Activated T-helper 2 cell treated with anti-CD3 and anti-CD28 coated beads, Interferon-gamma antibody, Interleukin-2, Interleukin-4, amounts not matched to agents 10 μg/mL and 5 μg/mL and 100 μg/mL, durations not matched to agents 14 hours and 24 hours and 36 hours (primary cell): ENCODE results near the gene ALG8. TPM values are rescaled to one million over a fixed set of nuclear protein-coding genes. Genes with fewer than 3 reads are reported as not detected.
"Not testable (repeated sequence)": the region's sequence is repeated elsewhere in the genome, so short reads cannot be mapped to it uniquely, and the experiment has no call there.

Experiments used
- DNase-seq: peaks from one replicate; pipeline ENCODE4 v3.0.0; 2021; ENCODE audit warnings: low spot score
- H3K27ac Mint-ChIP-seq: one replicate; pipeline ENCODE4 v1.8.0; 2021; ENCODE audit warnings: mixed read lengths
- H3K27me3 Mint-ChIP-seq: one replicate; pipeline ENCODE4 v1.8.0; 2021; ENCODE audit warnings: low read depth, mixed read lengths
- H3K36me3 Mint-ChIP-seq: one replicate; pipeline ENCODE4 v1.8.0; 2021; ENCODE audit warnings: low read depth, mixed read lengths
- H3K4me1 Mint-ChIP-seq: one replicate; pipeline ENCODE4 v1.8.0; 2021; ENCODE audit warnings: low read depth, mixed read lengths
- H3K4me3 Mint-ChIP-seq: one replicate; pipeline ENCODE4 v1.8.0; 2021; ENCODE audit warnings: low read depth, mild to moderate bottlenecking, moderate library complexity, mixed read lengths
- H3K9me3 Mint-ChIP-seq: one replicate; pipeline ENCODE4 v1.8.0; 2021; ENCODE audit warnings: mixed read lengths
- intact Hi-C: fragments of 100-400 bp; cut with micrococcal nuclease; formaldehyde crosslinking; loops from one replicate; pipeline ENCODE4 v1.15.1; 2023
- total RNA-seq: library from RNA; stranded (reverse); gene quantifications from 2 replicates; pipeline ENCODE4 v1.2.3, GENCODE V29; 2022

The ALG8 gene
- 58.6 and 70.1 TPM in 2 replicates for total RNA-seq

DNA sequence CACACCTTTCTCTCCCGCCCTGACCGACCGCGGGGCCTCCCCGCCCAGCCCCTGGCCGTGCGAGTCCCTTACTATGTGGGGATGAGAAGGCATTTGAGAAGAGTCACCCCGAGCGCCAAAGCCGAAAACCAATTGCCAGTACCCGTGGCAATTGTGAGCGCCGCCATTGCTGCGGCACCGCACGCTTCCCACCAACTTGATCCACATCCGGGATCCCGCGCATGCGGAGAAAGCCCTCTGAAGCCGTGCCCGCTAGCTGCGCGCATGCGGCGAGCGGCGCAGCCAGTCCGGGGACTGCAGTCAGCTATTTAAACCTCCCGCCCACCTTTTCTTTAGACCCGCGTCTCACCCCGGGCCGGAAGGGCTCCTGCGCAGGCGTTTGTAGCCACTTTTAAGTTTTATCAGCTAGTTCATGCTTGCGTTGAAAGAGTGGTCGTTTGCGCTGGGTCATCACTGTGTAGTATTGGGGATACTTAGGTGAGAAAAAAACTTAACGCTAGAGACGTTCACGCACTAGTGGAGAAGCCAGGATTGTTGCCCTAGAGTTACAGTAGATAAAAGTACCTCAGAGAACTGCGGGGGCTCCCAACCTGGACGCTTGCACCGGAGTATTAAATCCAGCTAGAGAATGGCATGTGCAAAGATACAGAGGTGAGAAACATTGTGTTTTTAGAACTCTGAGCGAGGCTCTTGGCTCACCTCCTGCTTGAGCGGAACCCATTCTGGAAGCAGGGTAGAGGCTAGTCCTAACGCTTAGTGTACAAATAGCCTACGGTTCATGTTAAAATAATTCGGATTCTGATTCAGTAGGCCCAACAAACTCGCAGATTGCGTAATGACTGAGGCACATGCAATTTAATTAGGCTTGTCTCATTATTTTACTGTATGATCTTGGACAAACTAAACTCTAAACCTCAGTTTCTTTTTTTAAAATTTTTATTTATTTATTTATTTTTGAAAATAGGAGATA, at the start of gene ALG8:
Gene ALG8 (minus strand): TSS at position 205 of the 970 bp plus-strand sequence. CDS start 38 bp downstream, at position 167.
- H3K9me3 Mint-ChIP-seq, result no peaks in the 10 kb centered on the region

DNA sequence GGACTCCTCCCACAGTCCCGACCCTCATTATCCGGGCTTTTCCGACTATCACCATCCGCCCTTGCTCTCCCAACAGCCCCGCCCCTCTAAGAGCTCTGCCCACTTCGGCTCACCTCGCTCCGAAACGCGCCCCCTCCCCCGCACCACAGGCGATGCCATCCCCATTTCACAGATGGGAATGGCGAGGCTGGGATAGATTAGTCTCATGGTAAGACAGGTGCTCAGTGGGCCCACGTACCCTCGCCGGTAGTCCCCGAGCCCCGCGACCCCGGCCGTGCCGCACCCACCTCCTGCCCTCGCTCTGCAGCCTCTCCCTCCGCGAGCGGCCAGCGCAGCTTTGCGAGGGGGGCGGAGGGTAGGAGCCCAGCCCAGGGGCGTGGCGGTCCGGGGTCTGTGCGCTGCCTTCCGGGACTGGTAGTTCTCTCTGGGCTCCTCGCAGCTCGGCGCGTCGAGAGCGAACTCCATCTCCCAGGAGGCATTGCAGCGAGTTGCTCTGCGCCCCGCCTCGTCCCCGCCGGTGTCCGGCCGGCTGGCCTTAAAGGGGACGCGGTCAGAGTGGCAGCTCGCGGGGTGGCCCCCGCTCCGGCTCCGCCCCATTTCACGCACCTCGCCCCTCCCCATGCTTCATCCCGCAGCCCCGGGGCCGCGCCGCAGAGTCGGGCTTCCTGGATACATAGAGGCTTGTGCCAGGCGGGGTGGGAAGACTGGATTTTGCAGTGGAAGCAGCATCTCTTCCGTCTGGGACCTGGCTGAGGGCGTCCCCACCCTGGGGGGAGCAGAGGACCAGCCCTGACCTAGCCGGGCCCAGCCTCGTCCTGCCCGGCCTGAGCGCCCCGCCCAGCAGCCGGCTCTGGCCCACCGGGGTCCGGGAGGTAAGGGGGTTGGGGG, 49.1 kb upstream of the ALG8 start, which contains the start of the genes KCTD21 and USP35:
Gene KCTD21 (minus strand): TSS at position 341 of the 888 bp plus-strand sequence. CDS start 14,072 bp downstream, outside the sequence.
Gene USP35 (plus strand): TSS at position 634 of the 888 bp plus-strand sequence. CDS start 7,327 bp downstream, outside the sequence.
- peaks cover 25% of the 10 kb centered on the region for H3K36me3 Mint-ChIP-seq
- peak; percentile 93 for DNase-seq
- intact Hi-C loops, result loop anchor here (1.0 to 5.0 kb wide), 7 partner anchors 14 to 366 kb away; partner anchors contain the start of genes AAMDC, ALG8, GAB2 and INTS4

More for the DNA sequence above, at the start of gene ALG8:
- intact Hi-C loops, result loop anchor here (1.0 to 5.0 kb wide), 4 partner anchors 49 to 423 kb away; partner anchors contain the start of genes GAB2, KCTD21, NDUFC2 and USP35
- H3K27me3 Mint-ChIP-seq, result no peaks in the 10 kb centered on the region
- H3K4me1 Mint-ChIP-seq, result peaks cover 44% of the 10 kb centered on the region
- DNase-seq, result peak; percentile 97
- peak within 1 kb of the TSS; percentile 89 for H3K4me3 Mint-ChIP-seq
- peak within 1 kb of the TSS; percentile 83 for H3K27ac Mint-ChIP-seq
- H3K36me3 Mint-ChIP-seq, result peaks cover 67% of the 10 kb centered on the region

DNA sequence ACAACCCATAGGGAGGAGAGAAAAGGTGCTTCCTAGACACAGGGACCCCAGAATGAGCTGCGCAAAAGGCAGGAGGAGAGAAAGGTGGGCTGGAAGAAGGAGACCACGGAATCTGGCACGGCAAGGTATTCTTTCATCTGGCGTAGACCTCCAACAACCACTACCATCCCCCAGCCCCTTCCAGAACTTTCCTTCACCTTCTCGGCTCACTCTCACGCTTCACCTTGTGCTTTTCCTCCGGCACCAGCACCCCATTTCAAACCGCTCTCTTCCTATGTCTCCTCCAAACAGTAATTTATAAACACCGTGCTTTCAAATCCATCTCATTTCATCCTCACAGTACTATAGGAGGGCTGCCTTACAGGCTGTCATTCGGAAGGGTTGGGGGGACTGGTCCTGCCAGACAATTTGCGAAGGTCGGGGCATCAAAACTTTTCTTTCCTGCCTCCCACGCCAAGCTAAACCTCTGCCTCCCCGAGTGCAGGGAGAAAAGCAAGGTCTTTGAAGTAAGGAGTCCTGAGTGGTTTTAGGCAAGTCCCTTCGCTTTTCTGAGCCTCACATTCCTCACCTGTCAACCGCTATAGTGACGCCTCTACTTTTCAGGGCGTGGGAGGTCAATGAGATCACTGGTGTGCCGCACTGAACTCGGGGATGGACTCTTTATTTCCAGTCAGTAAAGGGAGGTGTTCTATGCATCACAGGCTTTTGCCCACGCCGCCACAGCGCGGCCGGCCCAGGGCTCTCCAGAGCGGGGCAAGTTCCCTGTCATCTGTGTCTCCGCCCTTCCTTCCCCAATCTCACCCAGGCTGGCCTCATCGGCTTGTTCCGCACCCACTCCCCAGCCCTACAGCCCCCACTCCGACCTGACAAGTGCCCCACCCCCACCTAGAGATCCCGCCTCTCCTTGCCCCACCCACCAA, 48.2 kb upstream of the ALG8 start:
- no peak for DNase-seq
- H3K27me3 Mint-ChIP-seq, result no peaks in the 10 kb centered on the region
- intact Hi-C loops, result loop anchor here (1.0 to 5.0 kb wide), 8 partner anchors 15 to 377 kb away; partner anchors contain the start of genes AAMDC, ALG8, GAB2 and INTS4
- H3K4me3 Mint-ChIP-seq, result peak overlapping the region; percentile 97
- H3K9me3 Mint-ChIP-seq, result no peaks in the 10 kb centered on the region
- H3K4me1 Mint-ChIP-seq, result peaks cover 44% of the 10 kb centered on the region
- H3K36me3 Mint-ChIP-seq, result peaks cover 32% of the 10 kb centered on the region
- H3K27ac Mint-ChIP-seq, result peak overlapping the region; percentile 99

More for the DNA sequence above, 49.1 kb upstream of the ALG8 start, which contains the start of the genes KCTD21 and USP35:
- Mint-ChIP-seq H3K27ac (peak within 1 kb of the TSS; percentile 99), H3K4me1 (peaks cover 49% of the 10 kb centered on the region), H3K9me3 (no peaks in the 10 kb centered on the region), H3K4me3 (peak within 1 kb of the TSS; percentile 97), H3K27me3 (no peaks in the 10 kb centered on the region)

DNA sequence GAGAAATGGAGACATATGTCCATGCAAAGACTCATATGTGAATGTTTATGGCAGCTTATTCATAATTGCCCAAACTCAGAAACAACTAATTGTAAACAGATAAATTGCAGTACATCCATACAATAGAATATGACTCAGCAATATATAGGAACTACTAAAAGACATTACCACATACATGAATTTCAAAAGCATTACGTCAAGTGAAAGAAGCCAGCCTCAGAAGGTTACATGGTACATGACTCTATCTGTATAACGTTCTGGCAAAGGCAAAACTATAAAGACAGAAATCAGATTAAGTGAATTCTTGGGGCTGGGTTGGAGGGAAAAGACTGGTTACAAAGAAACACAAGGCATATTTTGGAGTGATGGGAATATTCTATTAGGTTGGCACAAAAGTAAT, 41.8 kb upstream of the ALG8 start:
- peaks cover 12% of the 10 kb centered on the region for H3K4me1 Mint-ChIP-seq

DNA sequence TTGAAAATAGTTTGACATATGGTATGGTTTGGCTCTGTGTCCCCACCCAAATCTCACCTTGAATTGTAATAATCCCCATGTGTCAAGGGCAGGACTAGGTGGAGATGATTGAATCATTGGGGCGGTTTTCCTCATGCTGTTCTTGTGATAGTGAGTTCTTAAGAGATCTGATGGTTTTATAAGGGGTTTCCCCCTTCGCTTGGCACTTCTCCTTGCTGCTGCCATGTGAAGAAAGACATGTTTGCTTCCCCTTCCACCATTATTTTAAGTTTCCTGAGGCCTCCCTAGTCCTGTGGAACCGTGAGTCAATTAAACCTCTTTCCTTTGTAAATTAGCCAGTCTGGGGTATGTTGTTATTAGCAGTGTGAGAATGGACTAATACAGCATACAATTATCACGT, 41.3 kb upstream of the ALG8 start:
- H3K4me1 Mint-ChIP-seq, result peaks cover 8% of the 10 kb centered on the region
- no peak overlapping the region for H3K27ac Mint-ChIP-seq
- no peaks in the 10 kb centered on the region for H3K27me3 Mint-ChIP-seq
- H3K9me3 Mint-ChIP-seq, result peaks cover 12% of the 10 kb centered on the region
- intact Hi-C loops, result no loop called here
- peaks cover 60% of the 10 kb centered on the region for H3K36me3 Mint-ChIP-seq
- H3K4me3 Mint-ChIP-seq, result no peak overlapping the region
- no peak for DNase-seq

More for the DNA sequence above, 41.8 kb upstream of the ALG8 start:
- Mint-ChIP-seq H3K27ac (no peak overlapping the region), H3K9me3 (peaks cover 10% of the 10 kb centered on the region), H3K36me3 (peaks cover 60% of the 10 kb centered on the region), H3K27me3 (no peaks in the 10 kb centered on the region), H3K4me3 (no peak overlapping the region)
- intact Hi-C loops, result no loop called here
- DNase-seq, result no peak

DNA sequence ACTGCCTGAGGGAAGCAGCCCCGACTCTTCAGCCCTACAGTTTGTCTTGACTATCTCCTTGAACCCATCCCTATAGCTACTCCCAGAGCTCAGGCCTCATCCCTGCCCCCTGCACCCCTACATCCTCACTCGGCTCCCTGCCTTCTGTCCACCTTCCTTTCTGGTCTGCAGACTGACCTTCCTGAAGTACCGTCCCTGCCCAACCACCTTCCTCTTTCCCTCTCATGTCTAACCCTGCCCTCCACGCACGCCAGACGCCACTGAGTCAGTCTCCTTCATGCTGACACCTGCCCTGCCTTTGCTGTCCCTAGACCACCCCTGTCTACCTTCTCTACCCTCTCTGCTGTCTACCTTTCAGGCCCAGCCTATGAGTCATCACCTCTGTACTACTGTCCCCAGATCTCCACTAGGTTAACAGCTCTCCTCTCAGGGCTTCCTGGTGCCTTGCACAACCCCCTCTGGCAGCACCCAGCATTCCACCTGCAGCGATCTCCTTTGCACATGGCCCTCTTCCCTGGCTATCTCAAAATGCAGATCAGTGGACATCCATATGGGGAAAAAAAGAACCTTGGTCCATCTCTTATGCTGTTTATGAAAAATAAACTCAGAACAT, 40.1 kb upstream of the ALG8 start:
- intact Hi-C loops, result no loop called here
- DNase-seq, result no peak
- Mint-ChIP-seq H3K27me3 (no peaks in the 10 kb centered on the region), H3K36me3 (peaks cover 62% of the 10 kb centered on the region), H3K27ac (no peak overlapping the region), H3K4me3 (no peak overlapping the region), H3K4me1 (peaks cover 8% of the 10 kb centered on the region), H3K9me3 (peaks cover 12% of the 10 kb centered on the region)

DNA sequence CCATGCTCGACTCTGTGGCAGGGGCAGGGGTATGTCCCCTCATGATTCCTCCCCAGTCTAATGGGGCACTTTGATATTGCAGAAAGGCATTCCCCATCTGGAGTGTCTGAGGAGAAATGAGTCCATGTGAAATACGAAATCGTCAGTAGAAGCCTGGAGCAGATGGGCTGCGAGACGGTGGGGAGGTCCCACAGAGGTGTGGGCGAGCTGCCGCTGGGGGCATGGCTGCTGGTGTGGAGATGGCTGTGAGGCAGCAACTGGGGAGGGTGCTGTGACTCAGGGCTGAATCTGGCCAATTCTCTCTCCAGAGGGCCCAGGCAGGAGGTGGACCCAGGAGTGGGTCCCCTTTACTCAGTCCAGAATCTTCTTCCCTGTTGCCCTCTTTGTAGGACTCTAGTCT, 37.8 kb upstream of the ALG8 start:
- Mint-ChIP-seq H3K9me3 (peaks cover 12% of the 10 kb centered on the region), H3K27ac (no peak overlapping the region), H3K4me3 (no peak overlapping the region), H3K4me1 (peaks cover 8% of the 10 kb centered on the region), H3K27me3 (no peaks in the 10 kb centered on the region), H3K36me3 (peaks cover 71% of the 10 kb centered on the region)
- DNase-seq, result no peak
- intact Hi-C loops, result no loop called here

DNA sequence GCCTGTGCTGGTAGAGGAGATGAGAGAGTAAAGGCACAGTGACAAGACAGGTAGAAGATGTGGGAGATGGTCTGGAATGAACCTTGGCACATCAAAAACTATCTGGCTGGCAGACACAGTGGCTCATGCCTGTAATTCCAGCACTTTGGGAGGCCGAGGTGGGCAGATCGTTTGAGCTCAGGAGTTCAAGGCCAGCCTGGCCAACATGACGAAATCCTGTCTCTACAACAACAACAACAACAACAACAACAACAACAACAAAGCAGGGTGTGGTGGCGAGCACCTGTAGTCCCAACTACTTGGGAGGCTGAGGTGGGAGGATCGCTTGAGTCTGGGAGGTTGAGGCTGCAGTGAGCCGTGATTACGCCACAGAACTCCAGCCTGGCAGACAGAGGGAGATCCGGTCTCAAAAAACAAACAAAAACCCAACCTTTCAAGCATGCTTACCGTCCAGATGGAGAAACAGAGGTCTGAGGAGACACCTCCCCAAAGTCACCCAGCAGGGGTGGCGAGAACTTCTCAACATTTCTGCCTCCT, 37.2 kb upstream of the ALG8 start:
- H3K27ac Mint-ChIP-seq, result no peak overlapping the region
- H3K27me3 Mint-ChIP-seq, result no peaks in the 10 kb centered on the region
- peaks cover 12% of the 10 kb centered on the region for H3K9me3 Mint-ChIP-seq
- intact Hi-C loops, result no loop called here
- peaks cover 72% of the 10 kb centered on the region for H3K36me3 Mint-ChIP-seq
- DNase-seq, result no peak
- H3K4me1 Mint-ChIP-seq, result peaks cover 8% of the 10 kb centered on the region
- H3K4me3 Mint-ChIP-seq, result no peak overlapping the region

DNA sequence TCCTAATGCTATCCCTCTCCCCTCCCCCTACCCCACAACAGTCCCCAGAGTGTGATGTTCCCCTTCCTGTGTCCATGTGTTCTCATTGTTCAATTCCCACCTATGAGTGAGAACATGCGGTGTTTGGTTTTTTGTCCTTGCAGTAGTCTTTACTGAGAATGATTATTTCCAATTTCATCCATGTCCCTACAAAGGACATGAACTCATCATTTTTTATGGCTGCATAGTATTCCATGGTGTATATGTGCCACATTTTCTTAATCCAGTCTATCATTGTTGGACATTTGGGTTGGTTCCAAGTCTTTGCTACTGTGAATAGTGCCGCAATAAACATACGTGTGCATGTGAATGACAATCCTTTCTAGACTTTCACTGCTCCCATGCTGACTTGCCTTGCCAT, 36.4 kb upstream of the ALG8 start:
- peaks cover 65% of the 10 kb centered on the region for H3K36me3 Mint-ChIP-seq
- H3K4me1 Mint-ChIP-seq, DNase-seq, H3K9me3 Mint-ChIP-seq, intact Hi-C loops, H3K27me3 Mint-ChIP-seq, H3K4me3 Mint-ChIP-seq, H3K27ac Mint-ChIP-seq: not testable (repeated sequence)

DNA sequence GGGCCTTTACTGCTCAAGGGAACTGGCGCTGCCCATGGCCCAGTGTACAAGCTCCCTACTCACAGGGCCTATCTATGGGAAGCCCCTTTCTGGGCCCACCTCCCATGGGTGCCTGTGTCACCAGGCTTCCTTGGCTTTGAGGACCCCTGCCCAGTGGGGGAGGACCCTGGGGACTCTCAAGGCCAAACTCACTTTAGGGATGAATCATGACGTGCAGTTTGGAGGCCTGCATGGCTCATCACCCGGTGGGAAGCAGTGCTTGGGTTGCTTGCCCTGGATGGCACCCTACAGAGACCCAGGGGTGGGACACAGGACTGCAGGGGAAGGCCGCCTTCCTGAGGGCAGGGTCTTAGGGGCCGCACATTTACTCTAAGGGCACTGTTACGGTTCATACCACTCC, 32.5 kb upstream of the ALG8 start:
- Mint-ChIP-seq H3K4me1 (no peaks in the 10 kb centered on the region), H3K27me3 (no peaks in the 10 kb centered on the region), H3K27ac (no peak overlapping the region), H3K4me3 (no peak overlapping the region), H3K9me3 (peaks cover 4% of the 10 kb centered on the region), H3K36me3 (peaks cover 41% of the 10 kb centered on the region)
- DNase-seq, result no peak
- intact Hi-C loops, result no loop called here
